ENCODE data around the gene CCT6A. TPM values are rescaled to one million over a fixed set of nuclear protein-coding genes. Genes with fewer than 3 reads are reported as not detected.
"Not testable (repeated sequence)": the region's sequence is repeated elsewhere in the genome, so short reads cannot be mapped to it uniquely, and the experiment has no call there.

CCT6A gene, protein sequence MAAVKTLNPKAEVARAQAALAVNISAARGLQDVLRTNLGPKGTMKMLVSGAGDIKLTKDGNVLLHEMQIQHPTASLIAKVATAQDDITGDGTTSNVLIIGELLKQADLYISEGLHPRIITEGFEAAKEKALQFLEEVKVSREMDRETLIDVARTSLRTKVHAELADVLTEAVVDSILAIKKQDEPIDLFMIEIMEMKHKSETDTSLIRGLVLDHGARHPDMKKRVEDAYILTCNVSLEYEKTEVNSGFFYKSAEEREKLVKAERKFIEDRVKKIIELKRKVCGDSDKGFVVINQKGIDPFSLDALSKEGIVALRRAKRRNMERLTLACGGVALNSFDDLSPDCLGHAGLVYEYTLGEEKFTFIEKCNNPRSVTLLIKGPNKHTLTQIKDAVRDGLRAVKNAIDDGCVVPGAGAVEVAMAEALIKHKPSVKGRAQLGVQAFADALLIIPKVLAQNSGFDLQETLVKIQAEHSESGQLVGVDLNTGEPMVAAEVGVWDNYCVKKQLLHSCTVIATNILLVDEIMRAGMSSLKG
- polyA plus RNA-seq (2013, experiment 1 of 2): 222 TPM
- 222 TPM for polyA plus RNA-seq (2013, experiment 2 of 2)

GRCh38 chr7:56051339-56052191 lies at the start of gene CCT6A, which contains the start of gene PSPH:
CCT6A (plus strand) TSS chr7:56051765; CDS start chr7:56051849, 84 bp downstream.
PSPH (minus strand) TSS chr7:56051444; CDS start chr7:56021212, 30,232 bp downstream.
- peaks cover 21% of the 10 kb centered on the region for H3K4me1 ChIP-seq (ENCODE audit: control insufficient read depth, insufficient read depth, low read length, poor library complexity, severe bottlenecking)
- no peaks in the 10 kb centered on the region for H3K9me3 ChIP-seq (ENCODE audit: control insufficient read depth, low read length)
- H3K36me3 ChIP-seq (ENCODE audit: control insufficient read depth, insufficient read depth, low read length): peaks cover 40% of the 10 kb centered on the region
- 0% methylated on average over 66 to 89 of the region's 97 CpGs for WGBS, 2 experiments (ENCODE audit: insufficient coverage in 2 of 2)
- peak within 1 kb of the TSS; percentile 95 for H3K4me3 ChIP-seq (ENCODE audit: extremely low read depth, insufficient read depth, low read length, poor library complexity, severe bottlenecking)
- H3K27ac ChIP-seq (ENCODE audit: low read depth, low read length, severe bottlenecking): peak within 1 kb of the TSS; percentile 93

- H3K9me3 ChIP-seq (ENCODE audit: control insufficient read depth, low read length): no peaks in the 10 kb centered on the region
- H3K27ac ChIP-seq (ENCODE audit: low read depth, low read length, severe bottlenecking): no peak overlapping the region
- H3K36me3 ChIP-seq (ENCODE audit: control insufficient read depth, insufficient read depth, low read length): peaks cover 7% of the 10 kb centered on the region
- WGBS, 2 experiments (ENCODE audit: insufficient coverage in 2 of 2): 91 to 93% methylated on average over 4 of the region's 4 CpGs
- H3K4me3 ChIP-seq (ENCODE audit: extremely low read depth, insufficient read depth, low read length, poor library complexity, severe bottlenecking): no peak overlapping the region
- H3K4me1 ChIP-seq (ENCODE audit: control insufficient read depth, insufficient read depth, low read length, poor library complexity, severe bottlenecking): no peaks in the 10 kb centered on the region
Observed at GRCh38 chr7:56003749-56004148, 47.8 kb upstream of the CCT6A start.

DNA sequence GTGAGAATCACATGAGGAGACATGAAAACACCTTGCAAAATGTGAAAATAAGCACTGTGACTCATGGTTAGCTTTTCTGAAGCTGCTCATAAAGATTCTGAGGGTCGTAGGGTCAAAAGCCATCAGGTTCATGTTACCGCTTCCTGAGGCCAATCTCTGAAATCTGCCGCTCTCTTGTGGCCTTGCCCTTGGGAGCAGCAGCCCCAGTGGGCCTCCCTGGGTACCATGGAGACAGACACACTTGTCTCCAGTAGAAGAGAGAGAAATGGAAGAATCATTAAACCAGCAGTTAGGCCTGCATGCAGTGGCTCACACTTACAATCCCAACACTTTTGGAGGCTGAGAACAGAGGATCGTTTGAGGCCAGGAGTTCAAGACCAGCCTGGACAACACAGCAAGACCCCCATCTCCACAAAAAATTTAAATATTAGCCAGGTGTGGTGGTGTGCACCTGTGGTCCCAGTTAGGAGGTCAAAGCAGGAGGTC lies 44.4 kb upstream of the CCT6A start:
- Histone ChIP-seq H3K4me3 (ENCODE audit: extremely low read depth, insufficient read depth, low read length, poor library complexity, severe bottlenecking) (no peak overlapping the region), H3K36me3 (ENCODE audit: control insufficient read depth, insufficient read depth, low read length) (peaks cover 16% of the 10 kb centered on the region), H3K4me1 (ENCODE audit: control insufficient read depth, insufficient read depth, low read length, poor library complexity, severe bottlenecking) (no peaks in the 10 kb centered on the region), H3K27ac (ENCODE audit: low read depth, low read length, severe bottlenecking) (peak overlapping the region; percentile 10), H3K9me3 (ENCODE audit: control insufficient read depth, low read length) (no peaks in the 10 kb centered on the region)
- WGBS, 2 experiments (ENCODE audit: insufficient coverage in 2 of 2): 89 to 93% methylated on average over 4 of the region's 4 CpGs

DNA sequence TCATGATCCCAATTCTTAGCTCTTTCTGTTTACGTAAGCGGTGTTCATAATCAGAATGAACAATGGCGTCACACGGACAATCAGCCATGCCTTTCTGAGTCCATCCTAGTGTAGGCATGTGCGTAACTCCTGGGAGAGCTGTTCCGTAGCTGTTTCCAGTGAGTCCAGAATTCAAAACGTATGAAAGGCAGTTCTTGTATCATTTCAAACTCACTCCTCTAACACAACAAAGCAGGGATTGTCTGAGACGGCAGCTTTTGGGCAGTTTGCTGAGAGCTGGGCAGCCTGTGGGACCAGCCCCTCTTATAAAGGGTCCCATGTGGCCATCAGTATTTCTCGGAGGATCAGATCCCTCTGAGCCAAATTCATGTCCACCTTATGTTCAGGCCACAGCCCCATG lies 43.7 kb upstream of the CCT6A start:
- Histone ChIP-seq H3K27ac (ENCODE audit: low read depth, low read length, severe bottlenecking) (no peak overlapping the region), H3K9me3 (ENCODE audit: control insufficient read depth, low read length) (no peaks in the 10 kb centered on the region)

DNA sequence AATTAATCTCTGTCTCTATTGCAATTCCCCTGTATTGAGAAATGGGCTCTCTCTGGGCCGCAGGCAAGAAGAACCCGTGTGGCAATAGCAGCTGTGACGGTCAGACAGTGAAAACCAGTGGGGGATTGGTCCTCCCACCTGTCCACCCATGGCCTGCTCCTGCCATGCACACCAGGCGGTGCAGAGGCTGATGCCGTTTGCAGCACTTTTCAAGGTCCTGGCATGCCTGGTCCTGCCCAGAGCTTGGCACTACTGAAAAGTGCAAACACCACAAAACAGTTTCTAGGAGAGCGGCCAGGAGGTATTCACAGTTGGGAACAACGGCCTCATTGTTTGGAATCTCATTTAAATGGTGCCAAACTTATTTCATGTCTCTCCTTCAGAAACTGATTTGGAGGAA lies 41.9 kb upstream of the CCT6A start:
- 84 to 93% methylated on average over 3 to 6 of the region's 7 CpGs for WGBS, 2 experiments (ENCODE audit: insufficient coverage in 2 of 2)
- Histone ChIP-seq H3K4me3 (ENCODE audit: extremely low read depth, insufficient read depth, low read length, poor library complexity, severe bottlenecking) (no peak overlapping the region), H3K4me1 (ENCODE audit: control insufficient read depth, insufficient read depth, low read length, poor library complexity, severe bottlenecking) (no peaks in the 10 kb centered on the region), H3K9me3 (ENCODE audit: control insufficient read depth, low read length) (no peaks in the 10 kb centered on the region), H3K27ac (ENCODE audit: low read depth, low read length, severe bottlenecking) (no peak overlapping the region), H3K36me3 (ENCODE audit: control insufficient read depth, insufficient read depth, low read length) (peaks cover 39% of the 10 kb centered on the region)

More for the DNA sequence above, 43.7 kb upstream of the CCT6A start:
- WGBS, 2 experiments (ENCODE audit: insufficient coverage in 2 of 2): 92 to 95% methylated on average over 9 of the region's 9 CpGs
- Histone ChIP-seq H3K4me3 (ENCODE audit: extremely low read depth, insufficient read depth, low read length, poor library complexity, severe bottlenecking) (no peak overlapping the region), H3K4me1 (ENCODE audit: control insufficient read depth, insufficient read depth, low read length, poor library complexity, severe bottlenecking) (no peaks in the 10 kb centered on the region), H3K36me3 (ENCODE audit: control insufficient read depth, insufficient read depth, low read length) (peaks cover 21% of the 10 kb centered on the region)

DNA sequence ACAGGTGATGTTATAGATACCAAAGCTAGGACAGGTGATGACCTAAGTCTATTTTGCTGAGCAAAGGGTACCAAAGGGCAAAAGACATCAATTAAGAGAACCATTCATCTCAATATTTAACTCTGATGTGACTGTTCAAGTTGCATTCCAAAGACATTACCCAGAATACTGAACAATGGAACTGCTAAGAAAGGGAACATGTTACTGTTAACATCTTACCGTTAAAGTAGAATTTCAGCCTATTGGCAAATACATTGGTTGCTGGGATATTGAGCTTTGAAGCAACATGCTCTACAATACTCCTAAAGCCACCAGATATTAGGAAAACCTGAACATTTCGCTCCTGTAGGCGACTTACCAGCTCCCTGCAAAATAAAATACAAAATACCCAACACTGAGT lies 34.5 kb upstream of the CCT6A start:
- not testable (repeated sequence) for H3K4me3 ChIP-seq (ENCODE audit: extremely low read depth, insufficient read depth, low read length, poor library complexity, severe bottlenecking); H3K27ac ChIP-seq (ENCODE audit: low read depth, low read length, severe bottlenecking); H3K4me1 ChIP-seq (ENCODE audit: control insufficient read depth, insufficient read depth, low read length, poor library complexity, severe bottlenecking); H3K9me3 ChIP-seq (ENCODE audit: control insufficient read depth, low read length)
- peaks cover 87% of the 10 kb centered on the region for H3K36me3 ChIP-seq (ENCODE audit: control insufficient read depth, insufficient read depth, low read length)
- WGBS, 2 experiments (ENCODE audit: insufficient coverage in 2 of 2): no CpG with 5 or more reads among the region's 3 CpGs

DNA sequence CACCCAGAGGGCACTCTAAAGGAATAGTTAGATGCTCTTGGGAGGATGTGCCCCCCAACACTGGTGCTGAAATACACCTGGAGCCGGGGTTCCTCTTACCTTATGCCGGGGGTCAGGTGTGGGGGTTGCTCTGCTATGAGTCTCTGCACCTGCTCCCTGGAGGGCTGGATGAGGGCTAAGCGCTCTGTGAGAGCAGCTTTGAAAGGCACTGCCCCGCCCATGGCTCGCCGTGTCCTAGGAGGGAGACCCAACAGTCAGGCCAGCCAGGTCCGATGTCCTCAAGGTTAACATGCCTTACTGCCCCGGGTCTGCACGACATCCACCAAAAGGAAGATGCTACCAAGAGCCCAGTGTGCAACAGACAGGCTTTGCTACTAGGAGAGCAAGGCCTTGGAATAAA lies 32.1 kb upstream of the CCT6A start:
- H3K9me3 ChIP-seq (ENCODE audit: control insufficient read depth, low read length): no peaks in the 10 kb centered on the region
- H3K36me3 ChIP-seq (ENCODE audit: control insufficient read depth, insufficient read depth, low read length): peaks cover 73% of the 10 kb centered on the region
- WGBS, 2 experiments (ENCODE audit: insufficient coverage in 2 of 2): 92 to 93% methylated on average over 8 to 9 of the region's 9 CpGs
- no peaks in the 10 kb centered on the region for H3K4me1 ChIP-seq (ENCODE audit: control insufficient read depth, insufficient read depth, low read length, poor library complexity, severe bottlenecking)
- H3K4me3 ChIP-seq (ENCODE audit: extremely low read depth, insufficient read depth, low read length, poor library complexity, severe bottlenecking): no peak overlapping the region
- no peak overlapping the region for H3K27ac ChIP-seq (ENCODE audit: low read depth, low read length, severe bottlenecking)

- no peaks in the 10 kb centered on the region for H3K9me3 ChIP-seq (ENCODE audit: control insufficient read depth, low read length)
- no peak overlapping the region for H3K4me3 ChIP-seq (ENCODE audit: extremely low read depth, insufficient read depth, low read length, poor library complexity, severe bottlenecking)
- H3K36me3 ChIP-seq (ENCODE audit: control insufficient read depth, insufficient read depth, low read length): peaks cover 66% of the 10 kb centered on the region
- no peaks in the 10 kb centered on the region for H3K4me1 ChIP-seq (ENCODE audit: control insufficient read depth, insufficient read depth, low read length, poor library complexity, severe bottlenecking)
- H3K27ac ChIP-seq (ENCODE audit: low read depth, low read length, severe bottlenecking): no peak overlapping the region
Observed at GRCh38 chr7:56023500-56023899, 28.1 kb upstream of the CCT6A start.

- Histone ChIP-seq H3K4me1 (ENCODE audit: control insufficient read depth, insufficient read depth, low read length, poor library complexity, severe bottlenecking) (no peaks in the 10 kb centered on the region), H3K27ac (ENCODE audit: low read depth, low read length, severe bottlenecking) (no peak overlapping the region), H3K4me3 (ENCODE audit: extremely low read depth, insufficient read depth, low read length, poor library complexity, severe bottlenecking) (no peak overlapping the region), H3K9me3 (ENCODE audit: control insufficient read depth, low read length) (no peaks in the 10 kb centered on the region), H3K36me3 (ENCODE audit: control insufficient read depth, insufficient read depth, low read length) (peaks cover 62% of the 10 kb centered on the region)
- WGBS, 2 experiments (ENCODE audit: insufficient coverage in 2 of 2): 92% methylated on average over 2 of the region's 2 CpGs; no CpG with 5 or more reads in 1 of the 2 experiments
Observed at GRCh38 chr7:56026538-56026937, 25.0 kb upstream of the CCT6A start.

DNA sequence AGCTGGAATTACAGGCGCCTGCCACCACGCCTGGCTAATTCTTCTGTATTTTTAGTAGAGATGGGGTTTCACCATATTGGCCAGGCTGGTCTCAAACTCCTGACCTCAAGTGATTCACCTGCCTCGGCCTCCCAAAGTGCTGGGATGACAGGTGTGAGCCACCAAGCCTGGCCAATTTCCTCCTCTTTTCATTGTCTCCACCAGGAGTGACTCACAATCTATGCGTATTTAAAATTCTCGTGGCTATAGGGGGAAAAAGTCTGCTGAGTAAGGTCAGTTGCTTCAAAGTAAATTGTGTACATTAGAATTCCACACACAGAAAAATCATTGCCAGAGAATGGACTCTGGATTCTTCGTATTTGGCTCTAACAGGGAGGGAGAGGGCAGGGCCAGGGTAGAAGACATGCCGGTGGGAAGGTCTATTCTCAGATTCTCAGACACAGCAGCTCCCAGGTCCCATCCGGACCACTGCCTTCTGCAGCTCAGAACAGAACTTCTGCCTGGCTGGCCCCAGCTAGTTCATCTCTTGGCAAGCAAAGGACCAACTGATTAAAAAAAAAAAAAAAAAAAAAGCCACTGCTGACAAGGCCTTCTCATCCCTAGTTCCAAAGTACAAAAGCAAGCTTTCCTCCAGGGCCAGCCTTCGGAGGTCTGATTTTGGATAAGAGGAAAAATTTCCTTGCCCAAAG lies 22.5 kb upstream of the CCT6A start:
- Histone ChIP-seq H3K36me3 (ENCODE audit: control insufficient read depth, insufficient read depth, low read length) (peaks cover 58% of the 10 kb centered on the region), H3K27ac (ENCODE audit: low read depth, low read length, severe bottlenecking) (no peak overlapping the region), H3K9me3 (ENCODE audit: control insufficient read depth, low read length) (no peaks in the 10 kb centered on the region), H3K4me1 (ENCODE audit: control insufficient read depth, insufficient read depth, low read length, poor library complexity, severe bottlenecking) (peaks cover 5% of the 10 kb centered on the region), H3K4me3 (ENCODE audit: extremely low read depth, insufficient read depth, low read length, poor library complexity, severe bottlenecking) (no peak overlapping the region)
- 89 to 97% methylated on average over 5 of the region's 9 CpGs for WGBS, 2 experiments (ENCODE audit: insufficient coverage in 2 of 2)

Measured in mesodermal cell (in vitro differentiated cells).